ENCODE measurements around the gene LRRC47.

DNA sequence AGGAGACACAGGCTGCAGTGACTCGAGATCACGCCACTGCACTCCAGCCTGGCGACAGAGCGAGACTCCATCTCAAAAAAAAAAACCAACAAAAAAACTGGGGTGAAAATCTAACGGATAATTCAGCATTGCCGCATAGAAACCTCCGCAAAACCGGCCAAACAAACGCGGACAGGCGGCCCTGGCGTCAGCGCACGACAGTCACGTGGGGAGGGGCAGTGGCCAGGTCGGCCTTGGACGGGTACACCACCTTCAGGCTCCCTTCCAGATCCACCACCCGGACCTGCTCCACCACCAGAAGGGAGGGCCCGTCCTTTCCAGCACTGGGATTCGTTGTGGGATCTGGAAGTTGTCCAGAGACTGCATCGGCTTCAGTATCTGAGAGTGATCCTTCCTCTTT is 15.4 kb downstream of the LRRC47 start:
- TF ChIP-seq, protein P1, sequence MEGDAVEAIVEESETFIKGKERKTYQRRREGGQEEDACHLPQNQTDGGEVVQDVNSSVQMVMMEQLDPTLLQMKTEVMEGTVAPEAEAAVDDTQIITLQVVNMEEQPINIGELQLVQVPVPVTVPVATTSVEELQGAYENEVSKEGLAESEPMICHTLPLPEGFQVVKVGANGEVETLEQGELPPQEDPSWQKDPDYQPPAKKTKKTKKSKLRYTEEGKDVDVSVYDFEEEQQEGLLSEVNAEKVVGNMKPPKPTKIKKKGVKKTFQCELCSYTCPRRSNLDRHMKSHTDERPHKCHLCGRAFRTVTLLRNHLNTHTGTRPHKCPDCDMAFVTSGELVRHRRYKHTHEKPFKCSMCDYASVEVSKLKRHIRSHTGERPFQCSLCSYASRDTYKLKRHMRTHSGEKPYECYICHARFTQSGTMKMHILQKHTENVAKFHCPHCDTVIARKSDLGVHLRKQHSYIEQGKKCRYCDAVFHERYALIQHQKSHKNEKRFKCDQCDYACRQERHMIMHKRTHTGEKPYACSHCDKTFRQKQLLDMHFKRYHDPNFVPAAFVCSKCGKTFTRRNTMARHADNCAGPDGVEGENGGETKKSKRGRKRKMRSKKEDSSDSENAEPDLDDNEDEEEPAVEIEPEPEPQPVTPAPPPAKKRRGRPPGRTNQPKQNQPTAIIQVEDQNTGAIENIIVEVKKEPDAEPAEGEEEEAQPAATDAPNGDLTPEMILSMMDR (IDR thresholded peaks at IDR 0.05; ENCODE audit: insufficient read depth, low read length) = no peak
- no peak for TF ChIP-seq GABPA (IDR thresholded peaks at IDR 0.05; ENCODE audit: low read depth)
- no peak for TF ChIP-seq REST (IDR thresholded peaks at IDR 0.05; ENCODE audit: insufficient replicate concordance, low read depth)

Measured in HL-60 (cell line).